Immature natural killer cell (primary cell): ENCODE measurements around the gene CD302. TPM values are rescaled to one million over a fixed set of nuclear protein-coding genes. Genes with fewer than 3 reads are reported as not detected.
"Not testable (repeated sequence)": the region's sequence is repeated elsewhere in the genome, so short reads cannot be mapped to it uniquely, and the experiment has no call there.

ENCODE experiments used
- DNase-seq, 3 donors: peaks; one replicate each; pipeline ENCODE4 v3.0.0; 2022; ENCODE audit warnings: mixed read lengths in 1 of 3
- H3K27ac Mint-ChIP-seq, 6 donors: one replicate each; pipeline ENCODE4 v1.8.0; 2020; ENCODE audit warnings: mixed read lengths in 6 of 6, mild to moderate bottlenecking in 5 of 6, inconsistent platforms in 4 of 6, moderate library complexity in 3 of 6
- H3K27me3 Mint-ChIP-seq, 3 donors: one replicate each; pipeline ENCODE4 v1.8.0; 2020 to 2021; ENCODE audit warnings: low read depth in 3 of 3, mild to moderate bottlenecking in 3 of 3, mixed read lengths in 3 of 3, moderate library complexity in 3 of 3, inconsistent platforms in 1 of 3
- H3K36me3 Mint-ChIP-seq, 3 donors: one replicate each; pipeline ENCODE4 v1.8.0; 2020; ENCODE audit warnings: mixed read lengths in 3 of 3, inconsistent platforms in 2 of 3, mild to moderate bottlenecking in 2 of 3
- H3K4me1 Mint-ChIP-seq, 2 donors: one replicate each; pipeline ENCODE4 v1.8.0; 2020; ENCODE audit warnings: inconsistent platforms in 2 of 2, mild to moderate bottlenecking in 2 of 2, mixed read lengths in 2 of 2, moderate library complexity in 1 of 2
- H3K4me3 Mint-ChIP-seq, 5 donors: one replicate each; pipeline ENCODE4 v1.8.0; 2020; ENCODE audit warnings: mild to moderate bottlenecking in 5 of 5, mixed read lengths in 5 of 5, inconsistent platforms in 3 of 5, moderate library complexity in 3 of 5
- H3K9me3 Mint-ChIP-seq, 6 donors: one replicate each; pipeline ENCODE4 v1.8.0; 2020; ENCODE audit warnings: mild to moderate bottlenecking in 6 of 6, mixed read lengths in 6 of 6, inconsistent platforms in 4 of 6, moderate library complexity in 3 of 6
- polyA plus RNA-seq, 3 donors: library from polyadenylated mRNA; unstranded; fragments of 300-500 nt; fragmentation: Illumina TruSeq; gene quantifications; one replicate each; pipeline ENCODE4 v1.2.3, GENCODE V29; 2021

CD302 gene
- 1 to 10 TPM in 2 of 3 donors, under 1 TPM in 1; 0.94 to 2.7 (median 2.4) TPM for polyA plus RNA-seq

- peaks cover 17 to 21% of the 10 kb centered on the region in 2 donors for H3K4me1 Mint-ChIP-seq
- H3K9me3 Mint-ChIP-seq = no peaks in the 10 kb centered on the region
- peak within 1 kb of the TSS in 4 of 6 donors; percentile 9 to 57 (median 32) for H3K27ac Mint-ChIP-seq
Observed at GRCh38 chr2:159797543-159798375, at the start of gene CD302. TSS of gene CD302 (minus strand) at chr2:159798208. CDS start at chr2:159798198, 10 bp downstream.

GRCh38 chr2:159846564-159846963, 48.6 kb upstream of the CD302 start:
- Mint-ChIP-seq H3K36me3 (peaks cover 33 to 50% (median 46%) of the 10 kb centered on the region in 3 donors), H3K4me3 (no peak overlapping the region), H3K27me3 (no peaks in the 10 kb centered on the region), H3K9me3 (no peaks in the 10 kb centered on the region), H3K27ac (no peak overlapping the region), H3K4me1 (no peaks in the 10 kb centered on the region)
- no peak for DNase-seq

More at GRCh38 chr2:159797543-159798375, at the start of gene CD302:
- H3K27me3 Mint-ChIP-seq = peaks cover 0 to 11% (median 9%) of the 10 kb centered on the region in 3 donors
- peaks cover 0 to 4% (median 0%) of the 10 kb centered on the region in 3 donors for H3K36me3 Mint-ChIP-seq
- H3K4me3 Mint-ChIP-seq = peak within 1 kb of the TSS; percentile 82 to 87 (median 85)
- peak; percentile 25 to 33 (median 27) for DNase-seq

- no peak overlapping the region for H3K4me3 Mint-ChIP-seq
- no peak overlapping the region for H3K27ac Mint-ChIP-seq
- H3K27me3 Mint-ChIP-seq = peaks cover 0 to 2% (median 0%) of the 10 kb centered on the region in 3 donors
- no peaks in the 10 kb centered on the region for H3K9me3 Mint-ChIP-seq
- peaks cover 25 to 40% (median 40%) of the 10 kb centered on the region in 3 donors for H3K36me3 Mint-ChIP-seq
- no peaks in the 10 kb centered on the region for H3K4me1 Mint-ChIP-seq
- no peak for DNase-seq
Observed at GRCh38 chr2:159840616-159841015, 42.6 kb upstream of the CD302 start.

- peaks cover 0 to under 1% (median 0%) of the 10 kb centered on the region in 3 donors for H3K27me3 Mint-ChIP-seq
- H3K4me3 Mint-ChIP-seq = no peak overlapping the region
- no peaks in the 10 kb centered on the region for H3K4me1 Mint-ChIP-seq
- H3K9me3 Mint-ChIP-seq = no peaks in the 10 kb centered on the region
- DNase-seq = no peak
- peaks cover 25 to 52% (median 46%) of the 10 kb centered on the region in 3 donors for H3K36me3 Mint-ChIP-seq
- H3K27ac Mint-ChIP-seq = peak overlapping the region in 1 of 6 donors; percentile 2
Observed at GRCh38 chr2:159832858-159833257, 34.9 kb upstream of the CD302 start.

GRCh38 chr2:159832026-159832425, 34.0 kb upstream of the CD302 start:
- peaks cover 27 to 54% (median 45%) of the 10 kb centered on the region in 3 donors for H3K36me3 Mint-ChIP-seq
- no peak overlapping the region for H3K27ac Mint-ChIP-seq
- H3K27me3 Mint-ChIP-seq = peaks cover 0 to 3% (median 0%) of the 10 kb centered on the region in 3 donors
- no peak overlapping the region for H3K4me3 Mint-ChIP-seq
- no peaks in the 10 kb centered on the region for H3K4me1 Mint-ChIP-seq
- no peak for DNase-seq
- H3K9me3 Mint-ChIP-seq = no peaks in the 10 kb centered on the region

GRCh38 chr2:159829376-159829775, 31.4 kb upstream of the CD302 start:
- DNase-seq = no peak
- peaks cover 0 to 3% (median 1%) of the 10 kb centered on the region in 3 donors for H3K27me3 Mint-ChIP-seq
- peaks cover 36 to 63% (median 60%) of the 10 kb centered on the region in 3 donors for H3K36me3 Mint-ChIP-seq
- H3K27ac Mint-ChIP-seq = peak overlapping the region in 1 of 6 donors; percentile 14
- no peaks in the 10 kb centered on the region for H3K9me3 Mint-ChIP-seq
- H3K4me3 Mint-ChIP-seq = no peak overlapping the region
- H3K4me1 Mint-ChIP-seq = peaks cover 0 to 10% of the 10 kb centered on the region in 2 donors

- no peak overlapping the region for H3K27ac Mint-ChIP-seq
- H3K27me3 Mint-ChIP-seq = peaks cover 0 to 3% (median 1%) of the 10 kb centered on the region in 3 donors
- H3K36me3 Mint-ChIP-seq = peaks cover 33 to 65% (median 60%) of the 10 kb centered on the region in 3 donors
- H3K9me3 Mint-ChIP-seq = no peaks in the 10 kb centered on the region
- H3K4me1 Mint-ChIP-seq = peaks cover 0 to 10% of the 10 kb centered on the region in 2 donors
- no peak overlapping the region for H3K4me3 Mint-ChIP-seq
- no peak for DNase-seq
Observed at GRCh38 chr2:159828738-159829137, 30.7 kb upstream of the CD302 start.

- H3K27me3 Mint-ChIP-seq, DNase-seq, H3K4me1 Mint-ChIP-seq, H3K27ac Mint-ChIP-seq, H3K4me3 Mint-ChIP-seq, H3K9me3 Mint-ChIP-seq: not testable (repeated sequence)
- H3K36me3 Mint-ChIP-seq = peaks cover 30 to 70% (median 59%) of the 10 kb centered on the region in 3 donors
Observed at GRCh38 chr2:159822478-159822833, 24.4 kb upstream of the CD302 start.

- H3K9me3 Mint-ChIP-seq, DNase-seq, H3K27ac Mint-ChIP-seq, H3K4me1 Mint-ChIP-seq, H3K4me3 Mint-ChIP-seq, H3K27me3 Mint-ChIP-seq: not testable (repeated sequence)
- H3K36me3 Mint-ChIP-seq = peaks cover 26 to 71% (median 59%) of the 10 kb centered on the region in 3 donors
Observed at GRCh38 chr2:159821775-159822477, 23.9 kb upstream of the CD302 start.

- Mint-ChIP-seq H3K27ac (no peak overlapping the region), H3K9me3 (no peaks in the 10 kb centered on the region)
Observed at GRCh38 chr2:159818940-159819339, 20.9 kb upstream of the CD302 start.

GRCh38 chr2:159817283-159817682, 19.3 kb upstream of the CD302 start:
- no peaks in the 10 kb centered on the region for H3K9me3 Mint-ChIP-seq
- H3K36me3 Mint-ChIP-seq = peaks cover 29 to 67% (median 62%) of the 10 kb centered on the region in 3 donors

More at GRCh38 chr2:159818940-159819339, 20.9 kb upstream of the CD302 start:
- Mint-ChIP-seq H3K36me3 (peaks cover 29 to 63% (median 61%) of the 10 kb centered on the region in 3 donors), H3K4me3 (no peak overlapping the region), H3K4me1 (no peaks in the 10 kb centered on the region), H3K27me3 (peaks cover 0 to 1% (median 0%) of the 10 kb centered on the region in 3 donors)
- DNase-seq = no peak

GRCh38 chr2:159811232-159811631, 13.2 kb upstream of the CD302 start:
- H3K27me3 Mint-ChIP-seq = no peaks in the 10 kb centered on the region
- H3K36me3 Mint-ChIP-seq = peaks cover 33 to 54% (median 35%) of the 10 kb centered on the region in 3 donors
- H3K9me3 Mint-ChIP-seq = no peaks in the 10 kb centered on the region
- H3K27ac Mint-ChIP-seq = no peak overlapping the region
- DNase-seq = no peak
- no peaks in the 10 kb centered on the region for H3K4me1 Mint-ChIP-seq
- no peak overlapping the region for H3K4me3 Mint-ChIP-seq

More at GRCh38 chr2:159817283-159817682, 19.3 kb upstream of the CD302 start:
- Mint-ChIP-seq H3K4me1 (no peaks in the 10 kb centered on the region), H3K27ac (no peak overlapping the region), H3K4me3 (no peak overlapping the region), H3K27me3 (no peaks in the 10 kb centered on the region)
- DNase-seq = no peak

GRCh38 chr2:159808032-159808425, 10.0 kb upstream of the CD302 start:
- Mint-ChIP-seq H3K4me1 (no peaks in the 10 kb centered on the region), H3K27ac (no peak overlapping the region), H3K4me3 (no peak overlapping the region), H3K9me3 (no peaks in the 10 kb centered on the region), H3K36me3 (peaks cover 24 to 43% (median 33%) of the 10 kb centered on the region in 3 donors), H3K27me3 (no peaks in the 10 kb centered on the region)
- DNase-seq = no peak
